RWPE1 (cell line): ENCODE data around the gene WNT7B.
A peak's percentile ranks its signal among the peaks of the same experiment; 100 is the strongest.

Experiments
- CTCF ChIA-PET: fragments of 350-600 bp; sonication (Branson Sonifier 250); formaldehyde crosslinking; extraction: SDS; loops from one replicate; lab custom pipeline; 2021; lab: Yijun Ruan, JAX
- POLR2A ChIA-PET: fragments of 400-600 bp; formaldehyde crosslinking; extraction: SDS; loops from one replicate; lab custom pipeline; 2020; ENCODE audit warnings: antibody characterized with exemption; ENCODE audit not compliant: low non-redundant PET; lab: Yijun Ruan, JAX
- DNase-seq: peaks from one replicate; pipeline ENCODE4 v3.0.0; 2012; ENCODE audit warnings: low spot score
- H3K27ac ChIP-seq: fragments of 450-650 bp; 2 replicates; pipeline ENCODE4 v1.5.1; 2017
- CTCF ChIP-seq: fragments of 450-650 bp; conservative IDR thresholded peaks from 2 replicates; pipeline ENCODE4 v1.5.1; 2017; ENCODE audit warnings: low read depth, mild to moderate bottlenecking

WNT7B gene

GRCh38 chr22:45952151-45952550, 24.8 kb downstream of the WNT7B start:
- ChIA-PET POLR2A (no interaction called here), CTCF (no interaction called here)
- no peak for TF ChIP-seq CTCF
- DNase-seq = no peak
- H3K27ac ChIP-seq = 0 out of 2 replicates have a peak overlapping the region, but pooled peaks have one; percentile 3

- TF ChIP-seq CTCF = no peak
- ChIA-PET CTCF (interaction anchor here (0.7 kb wide), 1 partner anchor 372 kb away, joined by 3 read pairs; no protein-coding TSS in a partner anchor), POLR2A (no interaction called here)
- DNase-seq = no peak
- H3K27ac ChIP-seq = peak overlapping the region; percentile 94
Observed at GRCh38 chr22:45949891-45950290, 27.1 kb downstream of the WNT7B start.

DNA sequence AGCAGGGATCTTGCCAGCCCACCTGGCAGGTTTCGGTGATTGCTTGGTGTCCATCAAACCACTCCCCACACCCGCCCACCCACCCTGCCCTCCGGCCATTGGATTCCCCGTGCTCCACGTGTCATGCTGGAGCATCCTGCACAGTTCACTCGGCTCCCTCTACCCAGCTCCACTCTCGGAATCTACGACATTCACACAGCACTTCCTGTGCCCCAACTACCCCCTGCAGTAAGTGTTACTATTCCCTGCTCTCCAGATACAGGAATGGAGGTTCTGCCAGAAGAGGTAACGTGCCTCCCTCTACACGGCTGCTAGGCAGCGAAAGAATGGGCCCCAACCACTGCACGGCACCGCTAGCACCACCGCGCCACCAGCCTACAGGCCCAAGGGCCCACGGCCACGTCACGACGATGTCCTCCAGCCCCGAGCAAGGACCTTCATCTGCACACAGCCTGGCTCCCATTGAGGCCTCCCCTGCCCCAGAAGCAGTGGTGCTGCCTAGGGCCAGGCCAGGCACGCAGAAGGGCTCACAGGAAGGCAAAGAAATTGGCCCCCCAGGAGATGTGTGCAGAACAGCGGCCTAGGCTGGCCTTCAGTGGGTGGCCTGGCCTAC, 27.6 kb downstream of the WNT7B start:
- POLR2A ChIA-PET = no interaction called here
- peak overlapping the region; percentile 94 for H3K27ac ChIP-seq
- TF ChIP-seq CTCF = no peak
- no peak for DNase-seq
- CTCF ChIA-PET = interaction anchor here (0.6 to 0.7 kb wide), 2 partner anchors 191 to 371 kb away, joined by 3 read pairs; no protein-coding TSS in a partner anchor

DNA sequence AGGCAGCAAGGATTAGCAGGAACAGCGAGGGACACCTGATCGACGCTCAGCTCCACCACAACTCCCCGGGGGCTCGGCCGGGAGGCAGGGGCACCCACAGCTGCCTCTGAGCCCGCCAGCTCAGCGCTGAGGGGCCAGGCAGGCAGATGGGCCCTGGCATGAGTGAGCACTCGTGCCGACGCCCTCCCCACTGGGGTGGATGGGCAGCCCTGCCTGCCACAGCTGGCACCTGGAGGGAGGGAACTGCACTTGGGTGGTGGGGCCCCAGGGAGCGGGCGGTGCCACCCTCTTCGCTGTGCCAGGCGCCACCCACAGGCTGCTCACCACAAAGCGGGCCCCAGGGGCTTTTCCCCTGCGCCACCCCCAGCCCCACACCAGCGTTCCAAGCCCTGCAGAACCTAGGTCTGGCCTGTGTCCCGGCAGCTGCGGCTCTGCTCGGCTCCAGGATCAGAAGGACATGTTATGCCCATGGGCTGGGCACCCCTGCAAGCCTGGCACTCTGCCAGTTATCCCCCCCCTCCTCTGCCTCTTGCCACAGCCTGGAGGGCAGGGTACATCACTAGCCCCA, 28.8 kb downstream of the WNT7B start:
- H3K27ac ChIP-seq = peak overlapping the region; percentile 94
- ChIA-PET CTCF (no interaction called here), POLR2A (no interaction called here)
- no peak; the same call in 1 of the 2 replicates for TF ChIP-seq CTCF
- DNase-seq = no peak

GRCh38 chr22:45946805-45947600, 30.0 kb downstream of the WNT7B start:
- no peak for DNase-seq
- CTCF ChIA-PET = interaction anchor here (0.5 kb wide), 1 partner anchor 335 kb away, joined by 3 read pairs; no protein-coding TSS in a partner anchor
- peak overlapping the region; percentile 94 for H3K27ac ChIP-seq
- TF ChIP-seq CTCF = no peak
- POLR2A ChIA-PET = no interaction called here

- H3K27ac ChIP-seq = peak overlapping the region; percentile 94
- ChIA-PET CTCF (interaction anchor here (0.6 kb wide), 1 partner anchor 413 kb away, joined by 6 read pairs; no protein-coding TSS in a partner anchor), POLR2A (no interaction called here)
- DNase-seq = no peak
- no peak for TF ChIP-seq CTCF
Observed at GRCh38 chr22:45945621-45946106, 31.3 kb downstream of the WNT7B start.
